ENCODE data around the gene CRKL. TPM values are rescaled to one million over a fixed set of nuclear protein-coding genes. Genes with fewer than 3 reads are reported as not detected.

Gene CRKL
- total RNA-seq, 1 experiment from 2014 or later = 87.7 TPM

GRCh38 chr22:20882855-20883254 lies 34.4 kb upstream of the CRKL start:
- Histone ChIP-seq H3K4me2 (ENCODE audit: low read length) (no peak overlapping the region), H3K9me2 (ENCODE audit: insufficient read depth) (no peaks in the 10 kb centered on the region), H4K20me1 (ENCODE audit: insufficient read depth) (no peaks in the 10 kb centered on the region), H3K4me3 (replicated peaks in 1 of 2; ENCODE audit: low read depth in 1 of 2, low read length in 2 of 2) (no peak overlapping the region), H3K4me1 (ENCODE audit: control insufficient read depth in 1 of 2, insufficient read depth in 2 of 2, low read length in 2 of 2) (peaks cover 3 to 20% of the 10 kb centered on the region in 2 experiments; a peak in 3 of 4 replicates), H3K9me3 (ENCODE audit: control insufficient read depth in 1 of 2, insufficient read depth in 1 of 2, low read depth in 1 of 2, low read length in 2 of 2) (no peaks in the 10 kb centered on the region), H2AFZ (ENCODE audit: low read depth, low read length, poor library complexity, severe bottlenecking) (no peak overlapping the region), H3K27ac (ENCODE audit: low read depth, low read length) (no peak overlapping the region), H3K9ac (ENCODE audit: low read length) (no peak overlapping the region), H3K36me3 (ENCODE audit: control insufficient read depth in 1 of 2, insufficient read depth in 2 of 2, low read length in 2 of 2) (peaks cover 0 to 7% of the 10 kb centered on the region in 2 experiments; a peak in 3 of 4 replicates), H3K79me2 (ENCODE audit: insufficient read depth, low read length) (no peaks in the 10 kb centered on the region), H3K27me3 (ENCODE audit: insufficient read depth, low read length) (no peaks in the 10 kb centered on the region)
- BruUV-seq (replicated peaks) = no TSS peak
- RAD21 ChIA-PET (ENCODE audit: low non-redundant PET in 1 of 2, low total read pairs in 2 of 2, uncharacterized antibody in 2 of 2, unreplicated experiment in 2 of 2) = no interaction called here
- intact Hi-C loops (cut with micrococcal nuclease) = no loop called here
- no peak for DNase-seq (ENCODE audit: low read depth, low spot score)
- CTCF ChIA-PET = no interaction called here
- POLR2A ChIA-PET = no interaction called here
- no peak for TF ChIP-seq CTCF (IDR thresholded peaks at IDR 0.05 in 2 of 3, conservative IDR thresholded peaks at IDR 0.05 in 1 of 3; ENCODE audit: borderline replicate concordance in 1 of 3, insufficient read depth in 1 of 3, low read depth in 2 of 3, low read length in 2 of 3)
- TF ChIP-seq CBX3 (IDR thresholded peaks at IDR 0.05; ENCODE audit: low read depth) = no peak
- no peak for TF ChIP-seq POLR2A (IDR thresholded peaks at IDR 0.05; ENCODE audit: borderline replicate concordance, extremely low read depth, insufficient read depth, insufficient read length)
- no peak for TF ChIP-seq FOSL1 (IDR thresholded peaks at IDR 0.05; ENCODE audit: low read depth)
- no peak for TF ChIP-seq SP1 (IDR thresholded peaks at IDR 0.05; ENCODE audit: low read depth)
- no peak for TF ChIP-seq YY1 (IDR thresholded peaks at IDR 0.05; ENCODE audit: extremely low read depth, insufficient replicate concordance, low read depth, low read length)
- no peak for TF ChIP-seq ZFX (IDR thresholded peaks at IDR 0.05)
- TF ChIP-seq MAX (IDR thresholded peaks at IDR 0.05) = no peak
- TF ChIP-seq SRF (IDR thresholded peaks at IDR 0.05; ENCODE audit: low read depth) = no peak
- no peak for TF ChIP-seq EZH2phosphoT487 (IDR thresholded peaks at IDR 0.05; ENCODE audit: borderline replicate concordance)
- no peak for TF ChIP-seq RAD21 (IDR thresholded peaks at IDR 0.05; ENCODE audit: low read depth)
- TF ChIP-seq EGR1 (IDR thresholded peaks at IDR 0.05; ENCODE audit: low read depth) = no peak
- no peak for TF ChIP-seq ATF3 (IDR thresholded peaks at IDR 0.05)
- TF ChIP-seq SIN3A (IDR thresholded peaks at IDR 0.05; ENCODE audit: low read depth) = no peak
- TF ChIP-seq EZH2 (IDR thresholded peaks at IDR 0.05) = no peak
- no peak for TF ChIP-seq ELF1 (IDR thresholded peaks at IDR 0.05; ENCODE audit: borderline replicate concordance, low read depth)
- no peak for TF ChIP-seq POLR2AphosphoS5 (IDR thresholded peaks at IDR 0.05; ENCODE audit: low read depth, low read length)
- TF ChIP-seq REST (IDR thresholded peaks at IDR 0.05; ENCODE audit: low read depth) = no peak
- ATAC-seq = no peak

All from HCT116 (cell line).